Naive thymus-derived CD8-positive, alpha-beta T cell (primary cell): ENCODE results near the gene ARHGAP26. TPM values are rescaled to one million over a fixed set of nuclear protein-coding genes. Genes with fewer than 3 reads are reported as not detected.

Experiments
- ATAC-seq, 2 donors: fragments of 150-1000 bp; cut with Tn5 transposase in 1 of 2; sonication (Bioruptor Pico), chemical (Tn5 transposase) in 1 of 2; 1 replicate in 1 of 2; 2 replicates in 1 of 2; pipeline ENCODE4 v1.10.0; 2021; ENCODE audit warnings: mild to moderate bottlenecking in 2 of 2, moderate library complexity in 2 of 2
- POLR2A ChIA-PET: fragments of 350-600 bp; sonication (Branson Sonifier 250); formaldehyde crosslinking; loops from one replicate; lab custom pipeline; 2021; ENCODE audit warnings: antibody characterized with exemption; lab: Charles Lee
- DNase-seq, 10 donors: peaks; one replicate each; pipeline versions ENCODE4 v3.0.0 to v3.0.0-alpha.2; 2020 to 2022
- H3K27ac Mint-ChIP-seq, 10 donors: one replicate each; pipeline ENCODE4 v1.8.0; 2020 to 2022; ENCODE audit warnings: mild to moderate bottlenecking in 10 of 10, mixed read lengths in 10 of 10, moderate library complexity in 4 of 10, inconsistent platforms in 1 of 10
- H3K27me3 Mint-ChIP-seq, 5 donors: one replicate each; pipeline ENCODE4 v1.8.0; 2021 to 2022; ENCODE audit warnings: mixed read lengths in 5 of 5
- H3K36me3 Mint-ChIP-seq, 3 donors: one replicate each; pipeline ENCODE4 v1.8.0; 2020 to 2022; ENCODE audit warnings: mixed read lengths in 3 of 3, mild to moderate bottlenecking in 2 of 3, inconsistent platforms in 1 of 3
- H3K4me1 Mint-ChIP-seq, 4 donors: one replicate each; pipeline ENCODE4 v1.8.0; 2021 to 2022; ENCODE audit warnings: mixed read lengths in 4 of 4
- H3K4me3 Mint-ChIP-seq, 10 donors: one replicate each; pipeline ENCODE4 v1.8.0; 2020 to 2022; ENCODE audit warnings: mild to moderate bottlenecking in 10 of 10, mixed read lengths in 10 of 10, moderate library complexity in 6 of 10, inconsistent platforms in 1 of 10
- H3K9me3 Mint-ChIP-seq, 9 donors: one replicate each; pipeline ENCODE4 v1.8.0; 2020 to 2022; ENCODE audit warnings: mixed read lengths in 9 of 9, mild to moderate bottlenecking in 3 of 9, inconsistent platforms in 1 of 9, moderate library complexity in 1 of 9
- polyA plus RNA-seq, 3 donors: library from polyadenylated mRNA; unstranded; fragments of 300-500 nt; fragmentation: Illumina TruSeq; gene quantifications; one replicate each; pipeline ENCODE4 v1.2.3, GENCODE V29; 2021
- total RNA-seq, 8 experiments: library from RNA in 2 of 8; stranded (reverse) in 2 of 8; gene quantifications; one replicate each; pipeline ENCODE4 v1.2.3 and lab custom pipeline; 2021 to 2026

Gene ARHGAP26
- total and polyA plus RNA-seq, 5 experiments from 2014 or later = 9.1 to 30.5 (median 15.7) TPM

- Mint-ChIP-seq H3K4me3 (no peak overlapping the region), H3K9me3 (no peaks in the 10 kb centered on the region), H3K36me3 (peaks cover 9 to 53% (median 51%) of the 10 kb centered on the region in 3 donors), H3K27ac (peak overlapping the region in 3 of 10 donors; percentile 4 to 15 (median 14)), H3K27me3 (no peaks in the 10 kb centered on the region), H3K4me1 (peaks cover 0 to 2% (median under 1%) of the 10 kb centered on the region in 4 donors)
- POLR2A ChIA-PET = no interaction called here
- no peak for DNase-seq
- no peak for ATAC-seq
Measured at GRCh38 chr5:143153332-143154119, 383.3 kb downstream of the ARHGAP26 start.

GRCh38 chr5:143154510-143155370, 384.6 kb downstream of the ARHGAP26 start:
- ATAC-seq = no peak
- DNase-seq = no peak
- H3K36me3 Mint-ChIP-seq = peaks cover 9 to 48% (median 42%) of the 10 kb centered on the region in 3 donors
- peaks cover 0 to 2% (median under 1%) of the 10 kb centered on the region in 4 donors for H3K4me1 Mint-ChIP-seq
- H3K9me3 Mint-ChIP-seq = no peaks in the 10 kb centered on the region
- POLR2A ChIA-PET = no interaction called here
- no peak overlapping the region for H3K27ac Mint-ChIP-seq
- H3K4me3 Mint-ChIP-seq = no peak overlapping the region
- no peaks in the 10 kb centered on the region for H3K27me3 Mint-ChIP-seq

GRCh38 chr5:143155455-143155854, 385.3 kb downstream of the ARHGAP26 start:
- POLR2A ChIA-PET = no interaction called here

GRCh38 chr5:143156086-143156485, 385.9 kb downstream of the ARHGAP26 start:
- ATAC-seq (no peak), DNase-seq (no peak)
- H3K4me1 Mint-ChIP-seq = peaks cover 0 to 2% (median under 1%) of the 10 kb centered on the region in 4 donors
- H3K36me3 Mint-ChIP-seq = peaks cover 5 to 35% (median 30%) of the 10 kb centered on the region in 3 donors
- H3K9me3 Mint-ChIP-seq = no peaks in the 10 kb centered on the region
- H3K27ac Mint-ChIP-seq = no peak overlapping the region
- POLR2A ChIA-PET = no interaction called here
- no peak overlapping the region for H3K4me3 Mint-ChIP-seq
- no peaks in the 10 kb centered on the region for H3K27me3 Mint-ChIP-seq

More at GRCh38 chr5:143155455-143155854, 385.3 kb downstream of the ARHGAP26 start:
- peaks cover 5 to 41% (median 36%) of the 10 kb centered on the region in 3 donors for H3K36me3 Mint-ChIP-seq
- H3K9me3 Mint-ChIP-seq = no peaks in the 10 kb centered on the region
- H3K4me3 Mint-ChIP-seq = no peak overlapping the region
- no peak for DNase-seq
- ATAC-seq = no peak
- peaks cover 0 to 2% (median under 1%) of the 10 kb centered on the region in 4 donors for H3K4me1 Mint-ChIP-seq
- no peaks in the 10 kb centered on the region for H3K27me3 Mint-ChIP-seq
- H3K27ac Mint-ChIP-seq = no peak overlapping the region

- Mint-ChIP-seq H3K9me3 (no peaks in the 10 kb centered on the region), H3K27ac (no peak overlapping the region), H3K36me3 (peaks cover 5 to 32% (median 32%) of the 10 kb centered on the region in 3 donors), H3K27me3 (no peaks in the 10 kb centered on the region), H3K4me1 (peaks cover 0 to 2% (median under 1%) of the 10 kb centered on the region in 4 donors), H3K4me3 (no peak overlapping the region)
- DNase-seq = no peak
- POLR2A ChIA-PET = no interaction called here
- ATAC-seq = no peak
Measured at GRCh38 chr5:143156572-143156971, 386.4 kb downstream of the ARHGAP26 start.

GRCh38 chr5:143159031-143159430, 388.9 kb downstream of the ARHGAP26 start:
- ATAC-seq = no peak
- H3K27ac Mint-ChIP-seq = no peak overlapping the region
- POLR2A ChIA-PET = no interaction called here
- peaks cover 12 to 37% (median 33%) of the 10 kb centered on the region in 3 donors for H3K36me3 Mint-ChIP-seq
- H3K4me3 Mint-ChIP-seq = no peak overlapping the region
- peaks cover 0 to 3% (median 0%) of the 10 kb centered on the region in 4 donors for H3K4me1 Mint-ChIP-seq
- no peaks in the 10 kb centered on the region for H3K27me3 Mint-ChIP-seq
- no peaks in the 10 kb centered on the region for H3K9me3 Mint-ChIP-seq
- DNase-seq = no peak

GRCh38 chr5:143161885-143162540, 391.8 kb downstream of the ARHGAP26 start:
- ATAC-seq (no peak), DNase-seq (no peak)
- H3K4me1 Mint-ChIP-seq = peaks cover 0 to 9% (median 5%) of the 10 kb centered on the region in 4 donors
- H3K9me3 Mint-ChIP-seq = no peaks in the 10 kb centered on the region
- H3K27ac Mint-ChIP-seq = no peak overlapping the region
- POLR2A ChIA-PET = interaction anchor here (0.6 kb wide), 1 partner anchor 62 kb away, joined by 4 read pairs; no protein-coding TSS in a partner anchor
- no peaks in the 10 kb centered on the region for H3K27me3 Mint-ChIP-seq
- peaks cover 18 to 40% (median 33%) of the 10 kb centered on the region in 3 donors for H3K36me3 Mint-ChIP-seq
- no peak overlapping the region for H3K4me3 Mint-ChIP-seq

GRCh38 chr5:143162810-143163209, 392.6 kb downstream of the ARHGAP26 start:
- peaks cover 21 to 44% (median 33%) of the 10 kb centered on the region in 3 donors for H3K36me3 Mint-ChIP-seq
- DNase-seq = no peak
- peaks cover 0 to 10% (median 5%) of the 10 kb centered on the region in 4 donors for H3K4me1 Mint-ChIP-seq
- ATAC-seq = no peak
- H3K4me3 Mint-ChIP-seq = no peak overlapping the region
- POLR2A ChIA-PET = interaction anchor here (0.6 kb wide), 1 partner anchor 61 kb away, joined by 4 read pairs; no protein-coding TSS in a partner anchor
- no peaks in the 10 kb centered on the region for H3K27me3 Mint-ChIP-seq
- H3K9me3 Mint-ChIP-seq = no peaks in the 10 kb centered on the region
- H3K27ac Mint-ChIP-seq = peak overlapping the region in 1 of 10 donors; percentile 33

GRCh38 chr5:143164557-143164956, 394.4 kb downstream of the ARHGAP26 start:
- no peaks in the 10 kb centered on the region for H3K9me3 Mint-ChIP-seq
- H3K27ac Mint-ChIP-seq = no peak overlapping the region
- H3K4me3 Mint-ChIP-seq = no peak overlapping the region
- no peak for DNase-seq
- ATAC-seq = no peak
- peaks cover 24 to 39% (median 30%) of the 10 kb centered on the region in 3 donors for H3K36me3 Mint-ChIP-seq
- POLR2A ChIA-PET = no interaction called here
- H3K27me3 Mint-ChIP-seq = no peaks in the 10 kb centered on the region
- peaks cover 0 to 11% (median 5%) of the 10 kb centered on the region in 4 donors for H3K4me1 Mint-ChIP-seq

GRCh38 chr5:143165049-143165880, 395.1 kb downstream of the ARHGAP26 start:
- POLR2A ChIA-PET = no interaction called here
- H3K27ac Mint-ChIP-seq = no peak overlapping the region
- H3K36me3 Mint-ChIP-seq = peaks cover 24 to 39% (median 27%) of the 10 kb centered on the region in 3 donors

GRCh38 chr5:143166090-143166489, 395.9 kb downstream of the ARHGAP26 start:
- POLR2A ChIA-PET = no interaction called here
- DNase-seq (no peak), ATAC-seq (no peak)
- Mint-ChIP-seq H3K4me1 (peaks cover 0 to 11% (median 5%) of the 10 kb centered on the region in 4 donors), H3K4me3 (no peak overlapping the region), H3K9me3 (no peaks in the 10 kb centered on the region), H3K27ac (no peak overlapping the region), H3K36me3 (peaks cover 24 to 43% (median 31%) of the 10 kb centered on the region in 3 donors), H3K27me3 (no peaks in the 10 kb centered on the region)

More at GRCh38 chr5:143165049-143165880, 395.1 kb downstream of the ARHGAP26 start:
- H3K9me3 Mint-ChIP-seq = no peaks in the 10 kb centered on the region
- no peak overlapping the region for H3K4me3 Mint-ChIP-seq
- no peak for ATAC-seq
- H3K27me3 Mint-ChIP-seq = no peaks in the 10 kb centered on the region
- no peak for DNase-seq
- H3K4me1 Mint-ChIP-seq = peaks cover 0 to 11% (median 5%) of the 10 kb centered on the region in 4 donors
